ENCODE data around the gene PDLIM7.
A peak's percentile ranks its signal among the peaks of the same experiment; 100 is the strongest.

PDLIM7 gene

DNA sequence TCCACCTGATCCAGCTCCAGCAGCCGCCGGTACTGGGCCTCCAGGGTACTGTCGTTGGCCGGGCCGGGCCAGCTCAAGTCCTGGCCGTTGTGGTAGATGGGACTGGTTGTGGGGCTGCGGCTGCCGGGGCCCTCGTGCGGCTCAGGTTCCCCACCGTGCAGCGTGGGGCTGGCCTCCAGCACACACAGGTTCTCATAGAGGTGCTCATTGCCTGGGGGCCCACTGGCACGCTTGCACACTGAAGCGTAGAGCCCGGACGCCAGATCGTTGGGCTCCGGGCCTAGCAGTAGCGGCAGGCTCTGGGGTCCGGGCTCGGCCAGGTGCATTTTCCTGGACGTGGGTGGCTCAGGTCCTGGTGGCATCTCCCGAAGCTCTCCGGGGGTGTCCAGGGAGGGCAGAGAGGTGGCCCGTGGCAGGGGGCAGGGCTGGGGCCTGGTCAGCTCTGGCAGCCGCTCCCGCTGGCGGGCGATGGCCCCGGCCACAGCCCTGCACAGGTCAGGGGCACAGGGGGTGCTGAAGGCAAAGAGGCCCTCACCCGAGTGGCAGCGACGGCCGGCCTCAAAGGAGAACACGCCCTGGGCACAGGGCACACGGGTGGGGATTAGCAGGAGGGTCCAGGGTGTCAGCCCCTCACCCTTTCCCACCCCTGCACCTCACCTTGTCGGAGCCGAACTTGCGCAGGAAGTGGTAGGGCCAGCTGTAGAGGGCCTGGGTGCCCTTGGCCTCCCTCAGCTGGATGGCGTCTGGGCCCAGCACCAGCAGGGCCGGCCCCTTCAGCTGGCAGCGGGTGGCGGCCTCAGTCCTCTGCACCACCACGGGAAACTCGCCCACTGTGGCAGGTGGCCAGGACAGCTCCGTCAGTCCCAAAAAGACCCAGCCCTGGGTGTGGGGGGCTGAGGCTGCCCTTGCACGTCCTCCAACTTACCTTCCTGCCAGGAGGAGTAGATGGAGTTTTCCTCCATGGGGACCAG lies 7.0 kb upstream of the PDLIM7 start:
- no peak for DNase-seq

DNA sequence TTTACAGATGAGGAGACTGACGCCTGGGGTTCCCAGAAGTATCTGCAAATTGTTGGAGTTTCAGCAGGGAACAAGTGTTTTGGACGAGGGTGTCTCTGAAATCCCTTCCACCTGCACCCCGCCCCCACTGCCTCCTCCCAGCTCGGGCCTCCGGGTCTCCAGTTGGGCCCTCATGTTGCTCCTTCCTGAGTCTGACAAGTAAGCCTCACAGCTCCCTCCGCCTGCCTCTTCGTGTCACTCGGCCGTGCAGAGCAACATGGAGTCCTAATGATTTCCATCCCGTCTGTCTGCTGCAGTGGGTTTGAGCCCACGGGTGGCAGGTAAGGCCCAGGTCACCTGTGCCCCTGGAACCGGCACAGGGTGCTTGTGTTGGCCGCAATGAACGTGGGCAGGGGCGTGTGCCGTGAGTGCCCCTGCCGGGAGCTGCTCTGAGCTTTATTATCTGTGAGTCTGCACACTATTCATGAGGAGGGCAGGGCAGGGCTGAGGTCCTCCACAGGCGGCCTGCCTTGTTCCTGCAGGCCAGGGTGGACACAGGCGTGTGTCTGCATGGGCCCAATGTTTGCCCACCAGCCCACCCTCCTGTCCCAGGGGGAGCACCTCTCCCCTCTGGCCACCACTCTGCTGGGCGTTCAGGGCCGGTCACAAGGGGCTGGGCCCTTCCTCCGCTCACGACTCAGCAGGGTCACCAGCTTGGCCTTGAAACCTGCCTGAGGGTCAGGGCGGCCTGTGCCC lies 6.1 kb upstream of the PDLIM7 start:
- DNase-seq: no peak

DNA sequence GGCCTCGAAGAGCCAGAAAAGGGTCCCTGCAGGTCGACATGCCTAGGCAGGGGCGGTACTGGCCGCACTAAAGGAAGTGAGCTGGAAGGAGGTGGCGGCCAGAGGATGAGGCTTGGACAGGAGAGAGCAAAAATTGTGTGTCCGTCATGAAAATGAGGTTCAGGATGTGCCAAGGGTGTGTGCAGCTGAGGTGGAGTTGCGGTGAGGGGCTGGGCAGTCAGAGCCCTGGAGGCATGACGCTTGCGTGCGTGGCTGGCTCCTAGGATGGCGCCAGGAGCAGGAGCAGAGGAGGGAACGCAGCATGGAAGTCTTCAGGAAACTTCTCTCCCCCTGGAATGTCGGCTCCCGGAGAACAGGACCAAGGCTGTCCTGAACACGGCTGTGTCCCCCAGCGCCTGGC lies 5.5 kb upstream of the PDLIM7 start:
- DNase-seq: no peak

DNA sequence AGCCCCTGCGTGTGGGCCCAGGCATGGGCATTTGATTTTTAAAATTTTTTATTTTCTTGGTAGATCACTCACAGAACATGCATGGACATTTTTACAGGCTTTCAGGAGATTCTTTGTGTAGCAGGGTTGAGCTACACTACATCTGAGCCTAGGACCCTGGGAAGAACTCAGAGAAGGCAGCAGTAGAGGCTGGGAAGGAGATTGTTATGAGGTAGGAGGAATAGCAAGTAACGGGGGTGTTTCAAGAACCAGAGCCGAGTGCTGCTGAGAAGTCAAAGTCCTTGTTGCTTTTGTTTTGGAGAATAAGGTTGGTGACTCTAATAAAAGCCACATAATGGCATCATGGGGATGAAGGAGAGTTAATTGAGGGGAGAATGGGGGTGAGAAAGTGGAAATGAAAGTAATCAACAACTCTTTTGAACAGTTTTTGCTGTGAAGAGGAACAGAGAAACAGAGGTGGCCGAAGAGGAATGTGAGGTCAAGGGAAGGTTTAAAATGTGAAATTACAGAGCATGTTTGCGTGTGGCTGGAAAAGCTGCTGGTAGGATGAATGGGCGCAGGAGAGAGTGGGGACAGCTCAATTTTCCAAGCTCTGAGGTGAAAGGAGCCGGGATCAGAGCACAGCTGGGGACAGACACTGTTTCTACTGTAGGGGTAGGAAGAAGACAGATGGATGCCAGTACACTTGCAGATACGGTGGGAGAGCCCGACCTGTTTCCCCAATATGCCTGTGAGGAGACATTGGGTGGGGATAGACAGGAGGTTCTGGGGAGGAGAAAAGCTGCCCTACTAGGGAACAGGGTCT lies 4.7 kb upstream of the PDLIM7 start:
- DNase-seq: no peak

DNA sequence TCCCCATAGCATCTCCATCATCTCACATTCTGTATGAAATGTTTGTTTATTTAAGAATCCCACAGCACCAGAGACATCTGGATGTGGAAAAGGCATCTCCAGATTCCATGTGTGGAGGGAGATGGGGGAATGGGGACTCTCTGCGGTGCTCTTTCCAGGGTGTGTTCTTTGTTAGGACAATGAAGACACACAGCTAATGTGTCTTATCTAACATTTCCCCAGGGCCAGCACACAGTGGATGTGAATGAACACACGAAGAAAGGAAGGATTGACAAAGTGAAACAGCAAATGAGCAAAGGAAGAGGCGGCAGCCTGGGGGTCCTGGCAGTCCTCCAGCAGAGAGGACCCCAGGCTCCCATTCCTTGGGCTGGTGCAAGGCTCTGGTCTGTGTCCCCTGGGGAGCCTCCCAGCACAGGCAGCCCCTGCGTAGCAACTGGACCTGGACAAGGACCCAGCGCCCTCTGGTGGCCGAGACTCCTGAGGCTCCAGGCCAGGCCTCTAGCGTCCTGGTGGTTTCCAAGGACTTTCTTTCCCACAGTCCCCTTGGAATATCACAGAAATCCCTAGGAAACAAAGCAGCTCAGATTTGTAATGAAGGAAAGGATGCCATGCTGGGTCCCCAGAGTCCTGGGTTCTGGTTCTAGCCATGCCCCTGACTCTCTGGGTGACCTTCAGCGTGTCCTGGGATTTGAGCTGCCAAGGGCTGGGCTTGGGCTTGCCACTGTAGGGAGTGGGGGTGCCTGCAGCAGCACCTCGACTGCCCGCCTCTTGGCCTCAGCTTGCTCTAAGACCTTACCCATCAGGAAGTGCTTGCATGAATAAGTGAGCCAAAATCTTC lies 3.5 kb upstream of the PDLIM7 start:
- DNase-seq: peak; percentile 92

DNA sequence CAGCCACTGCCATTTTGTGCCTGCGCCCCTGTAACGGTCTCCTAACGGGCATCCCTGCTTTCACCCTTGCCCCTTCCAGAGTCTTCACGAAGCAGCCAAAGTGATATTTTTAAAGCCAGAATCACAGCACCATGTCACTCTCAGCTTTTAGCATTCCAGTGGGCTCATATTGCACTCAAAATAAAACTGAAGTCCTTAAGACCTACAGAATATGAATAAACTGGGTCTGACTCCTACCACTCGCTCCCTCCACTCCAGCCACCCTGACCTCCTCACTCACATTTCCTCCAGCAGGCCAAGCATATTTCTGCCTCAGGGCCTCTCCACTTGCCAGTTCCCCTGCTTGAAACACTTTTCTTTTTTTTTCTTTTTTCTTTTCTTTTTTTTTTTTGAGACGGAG lies 2.4 kb upstream of the PDLIM7 start:
- DNase-seq: no peak

DNA sequence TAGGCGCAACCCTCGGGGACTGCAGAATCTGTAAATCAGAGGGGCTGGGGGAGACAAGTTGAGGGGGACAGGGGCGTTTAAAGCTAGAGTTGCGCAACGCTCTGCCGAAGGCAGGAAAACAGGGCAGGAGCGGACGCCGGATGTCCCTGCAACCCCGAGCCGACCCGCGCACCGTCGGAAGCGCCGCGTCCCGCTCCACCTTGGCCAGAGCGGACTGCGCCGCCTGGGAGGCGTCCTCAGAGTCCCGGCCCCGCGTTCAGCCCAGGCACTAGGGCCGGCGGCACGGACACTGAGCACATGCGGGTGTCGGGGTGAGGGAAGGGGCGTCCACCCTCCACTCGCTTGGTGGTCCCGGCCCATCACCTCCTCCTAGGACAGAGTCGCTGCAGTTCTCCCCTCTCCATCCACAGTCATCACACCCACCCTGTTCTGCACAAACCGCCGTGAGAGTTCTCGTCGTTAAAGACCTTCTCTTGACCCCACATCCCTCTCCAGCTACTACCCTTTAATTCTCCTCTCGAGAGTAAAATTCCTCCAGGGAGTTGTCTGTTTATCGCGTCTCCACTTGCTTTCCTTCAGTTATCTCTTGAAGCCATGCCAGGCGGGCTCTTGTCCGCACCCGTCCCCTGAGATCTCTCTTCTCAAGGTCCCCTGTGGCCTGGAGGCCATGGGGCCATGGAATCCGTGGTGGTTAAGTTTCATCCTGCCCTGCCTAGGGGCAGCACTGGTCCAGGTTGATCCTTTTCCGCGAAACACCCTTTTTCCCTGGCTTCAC lies 796 bp upstream of the PDLIM7 start:
- DNase-seq: no peak

DNA sequence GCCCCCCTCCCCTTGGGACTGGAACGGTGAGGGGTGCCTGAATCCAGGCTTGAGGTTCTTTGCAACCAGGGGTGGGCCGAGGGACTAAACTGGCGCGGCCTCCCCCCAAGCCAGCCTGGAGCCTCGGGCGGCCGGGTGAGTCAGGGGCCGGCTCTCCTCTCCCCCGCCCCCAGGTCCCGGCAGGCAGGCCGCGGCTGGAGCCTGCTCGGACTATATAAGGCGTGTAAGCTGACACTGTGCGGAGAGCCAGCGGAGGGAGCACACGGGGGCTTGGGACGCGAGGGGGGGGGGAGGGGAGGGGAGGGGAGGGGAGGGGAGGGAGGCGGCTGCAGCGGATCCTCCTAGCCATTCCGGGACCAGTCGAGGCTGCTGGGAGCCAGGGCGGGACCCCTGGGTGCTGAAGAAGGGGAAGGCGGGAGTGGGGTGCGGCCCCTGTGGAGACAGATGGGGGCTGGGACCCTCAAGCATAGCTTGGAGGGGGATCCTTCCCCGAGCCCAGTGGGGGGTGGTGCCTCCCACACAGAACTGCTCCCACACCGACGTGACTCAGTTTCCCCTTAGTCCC lies 595 bp downstream of the PDLIM7 start:
- DNase-seq: no peak

DNA sequence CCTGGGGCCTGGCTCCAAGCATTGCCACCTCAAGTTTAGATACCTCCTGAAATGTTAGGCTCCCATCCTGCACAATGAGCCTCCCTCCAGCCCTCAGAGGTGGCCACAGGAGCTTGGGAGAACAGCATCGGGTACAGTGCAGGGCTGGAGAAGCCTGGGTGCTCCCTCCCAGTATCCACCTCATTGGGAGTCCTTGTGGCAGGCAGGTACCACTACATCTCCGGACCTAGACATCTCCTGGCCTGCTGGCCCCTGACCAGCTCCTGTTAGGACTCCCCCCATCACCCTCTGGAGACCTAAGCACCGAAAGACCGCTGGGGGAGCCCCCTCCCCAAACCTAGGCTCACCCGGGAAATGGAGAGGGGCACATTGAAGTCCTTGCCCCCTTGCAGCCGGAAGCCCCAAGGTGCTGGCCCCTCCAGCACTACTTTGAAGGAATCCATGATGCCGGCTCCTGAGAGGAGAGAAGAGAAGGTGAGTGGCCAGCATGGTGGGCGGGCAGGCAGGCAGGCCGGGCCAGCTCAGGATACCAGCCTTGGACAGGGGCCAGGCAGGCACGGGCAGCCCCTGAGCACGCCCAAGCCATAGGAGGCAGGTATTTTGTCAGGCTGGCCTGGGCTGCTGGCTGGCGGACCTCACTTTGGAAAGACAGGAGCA lies 1.2 kb downstream of the PDLIM7 start:
- DNase-seq: no peak

DNA sequence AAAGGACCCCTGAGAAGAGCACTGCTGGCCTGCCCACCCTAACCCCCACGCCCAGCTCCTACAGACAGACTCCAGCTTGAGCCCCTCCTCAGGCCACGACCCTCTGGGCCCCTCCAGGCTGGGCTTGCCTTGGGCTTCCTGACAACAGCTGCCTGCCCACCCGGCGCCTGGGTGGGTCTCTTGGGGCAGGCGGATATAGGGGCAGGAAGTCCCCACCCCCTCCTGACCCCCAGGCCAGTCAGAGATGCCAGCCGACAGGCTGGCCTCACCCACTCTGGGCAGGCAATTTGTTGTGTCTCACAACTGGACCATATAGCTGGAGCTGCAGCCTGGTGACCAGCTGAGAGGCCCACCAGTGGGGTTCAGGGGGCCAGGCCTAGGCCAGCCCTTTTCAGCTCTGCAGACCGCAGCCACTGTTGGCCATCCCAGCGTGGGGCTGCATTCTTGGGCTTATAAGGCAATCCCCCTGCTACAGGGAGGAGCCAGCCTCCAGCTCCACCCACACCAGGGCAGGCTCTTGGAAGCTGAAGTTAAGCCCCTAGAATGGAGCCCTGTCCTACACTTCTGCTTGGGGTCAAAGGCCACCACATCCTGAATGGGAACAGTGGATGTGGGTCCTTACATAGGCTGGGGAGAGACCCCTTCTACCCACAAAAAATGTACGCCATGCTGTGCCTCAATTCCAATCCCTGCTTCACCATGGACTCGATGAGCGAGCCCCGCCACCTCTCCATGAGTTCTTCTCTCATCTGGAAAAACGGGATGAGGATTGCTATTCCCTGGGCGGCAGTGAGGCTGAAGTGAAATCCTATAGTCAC lies 2.0 kb downstream of the PDLIM7 start:
- no peak for DNase-seq

DNA sequence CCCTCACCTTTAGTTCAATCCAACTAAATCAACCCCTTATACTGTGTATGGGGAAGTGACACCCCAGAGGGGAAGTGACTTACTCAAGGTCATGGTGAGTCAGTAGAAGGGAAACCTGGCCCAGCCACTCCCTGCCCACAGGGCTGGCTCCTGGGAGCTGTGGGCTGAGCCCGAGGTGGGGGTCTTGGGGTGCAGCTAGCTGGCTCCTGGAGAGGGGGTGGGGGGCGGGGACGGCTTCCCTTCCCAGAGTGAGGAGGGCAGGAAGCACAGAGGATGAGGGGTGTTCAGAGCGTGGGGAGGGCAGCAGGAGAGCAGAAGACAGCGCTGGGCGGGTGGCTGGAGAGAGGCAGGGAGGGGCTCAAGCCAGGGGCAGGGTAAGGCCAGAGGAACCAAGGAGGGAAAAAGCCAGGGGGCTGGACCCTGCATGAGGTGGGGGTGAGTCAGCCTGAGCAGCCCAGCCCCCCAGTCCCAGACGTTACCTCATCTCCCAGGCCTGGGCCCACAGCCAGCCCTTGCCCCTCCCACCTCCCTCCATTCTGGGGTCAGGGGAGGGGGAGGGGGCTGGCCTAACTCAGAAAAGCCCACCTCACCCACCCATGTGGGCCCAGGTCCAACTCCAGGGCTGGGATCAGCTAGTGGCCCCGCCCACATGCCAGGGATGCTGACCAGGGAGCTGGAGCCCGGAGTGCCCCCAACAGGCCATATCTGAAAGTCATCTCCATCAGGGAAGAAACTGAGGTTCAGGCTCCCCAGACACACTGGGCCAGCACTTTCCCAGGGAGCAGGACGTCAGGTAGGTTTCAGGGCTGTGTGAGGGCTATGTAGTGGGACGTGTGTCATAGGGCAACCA lies 2.8 kb downstream of the PDLIM7 start:
- DNase-seq: no peak

DNA sequence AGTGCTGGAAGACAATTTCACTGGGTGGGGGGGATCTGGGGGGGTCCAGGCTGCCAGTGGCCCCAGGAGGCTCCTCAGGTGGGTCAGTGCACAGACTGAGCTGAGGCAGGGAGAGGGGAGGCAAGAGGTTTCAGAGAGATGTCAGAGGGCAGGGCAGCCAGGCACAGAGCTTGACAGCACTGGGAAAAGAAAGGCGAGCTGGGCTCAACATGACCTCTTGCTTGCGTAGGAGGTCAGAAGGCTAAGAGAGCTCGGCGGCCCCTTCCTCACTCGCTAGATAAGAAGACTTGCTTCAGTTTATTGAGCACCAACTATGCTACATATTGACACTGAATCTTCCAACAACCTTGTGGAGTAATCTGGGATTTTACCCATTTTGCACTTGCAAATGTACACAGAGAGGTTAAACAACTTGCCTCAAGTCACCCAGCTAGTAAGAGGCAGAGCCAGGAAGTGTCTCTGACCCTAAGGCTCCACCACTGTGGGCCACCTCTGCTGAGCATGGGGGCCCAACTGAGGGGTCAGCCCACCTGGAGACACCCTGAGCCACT lies 3.5 kb downstream of the PDLIM7 start:
- DNase-seq: no peak

DNA sequence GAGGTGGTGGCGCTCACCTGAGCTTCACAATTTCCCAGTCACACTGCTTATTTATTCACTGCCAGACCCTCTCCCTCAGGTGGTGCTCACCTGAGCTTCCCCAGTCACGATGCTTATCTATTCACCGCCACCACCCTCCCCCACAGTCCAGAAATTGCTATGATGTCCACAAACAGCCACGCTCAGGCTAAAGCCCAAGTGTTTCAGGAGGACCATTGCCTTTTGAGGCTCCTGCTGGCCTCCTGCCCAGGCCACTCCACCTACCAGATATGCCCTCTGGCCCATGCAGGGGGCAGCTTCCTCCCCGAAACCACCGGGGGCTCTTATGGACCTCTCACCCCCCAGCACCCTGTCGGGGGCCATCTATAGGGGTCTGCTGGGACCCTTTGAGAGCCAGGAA lies 4.6 kb downstream of the PDLIM7 start:
- DNase-seq: no peak

DNA sequence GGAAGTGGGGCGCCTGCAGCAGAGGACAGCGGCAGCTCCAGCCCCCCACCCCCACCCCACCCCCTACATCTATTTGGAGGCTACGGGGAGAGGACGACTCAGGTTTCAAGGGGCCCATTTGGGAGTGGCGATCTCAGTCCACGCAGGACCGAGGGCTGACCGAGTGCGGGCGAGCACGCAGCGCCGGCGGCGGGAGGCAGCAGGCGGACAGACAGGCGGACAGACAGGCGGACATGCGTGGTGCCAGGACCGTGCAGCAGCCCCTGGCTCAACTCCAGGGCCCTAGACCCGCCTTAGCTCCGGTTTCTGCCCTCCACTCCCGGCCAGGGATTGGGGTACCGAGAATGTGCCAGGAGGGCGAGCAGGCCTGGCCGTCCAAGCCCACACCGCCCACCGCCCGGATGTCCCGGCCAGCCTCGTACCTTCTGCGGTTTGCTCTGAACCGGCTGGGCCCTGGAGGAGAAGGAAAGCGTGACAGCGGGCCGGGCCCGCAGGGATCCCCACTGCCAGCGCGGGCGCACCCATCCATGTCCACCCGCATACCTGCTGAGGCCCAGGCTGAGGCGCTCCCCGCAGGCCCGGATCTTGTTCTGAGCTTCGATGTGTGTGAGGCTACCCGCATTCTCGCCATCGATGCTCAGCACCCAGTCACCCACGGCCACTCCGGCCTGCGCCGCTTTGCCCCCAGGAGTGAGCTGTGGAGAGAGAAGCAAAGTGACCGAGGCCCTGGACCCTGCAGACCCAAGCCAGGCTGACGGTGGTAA lies 5.2 kb downstream of the PDLIM7 start:
- DNase-seq: no peak

DNA sequence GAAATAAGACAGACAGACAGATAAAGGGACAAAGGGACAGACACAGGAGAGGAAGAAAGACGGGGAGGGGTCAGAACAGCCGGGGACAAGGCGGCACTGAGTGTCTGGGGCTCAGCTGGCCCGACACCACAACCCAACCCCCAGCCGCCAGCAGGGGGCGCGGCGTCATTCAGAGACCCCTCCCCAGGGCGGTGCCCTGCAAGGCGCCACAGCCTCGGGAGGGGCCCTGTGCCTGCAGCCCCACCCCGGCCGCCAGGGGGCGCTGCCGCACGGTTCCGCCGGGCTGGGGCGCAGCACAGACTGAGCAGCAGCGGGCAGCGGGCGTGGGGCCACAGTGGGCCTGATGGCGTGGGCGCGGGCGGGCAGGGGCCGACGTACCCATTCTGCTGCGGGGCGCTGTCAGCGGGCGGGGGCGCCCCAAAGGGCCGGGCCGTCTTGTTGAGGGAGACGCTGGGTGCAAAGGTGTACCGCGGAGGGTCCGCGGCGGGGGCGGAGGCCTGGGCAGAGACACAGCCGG lies 5.9 kb downstream of the PDLIM7 start:
- DNase-seq: no peak

DNA sequence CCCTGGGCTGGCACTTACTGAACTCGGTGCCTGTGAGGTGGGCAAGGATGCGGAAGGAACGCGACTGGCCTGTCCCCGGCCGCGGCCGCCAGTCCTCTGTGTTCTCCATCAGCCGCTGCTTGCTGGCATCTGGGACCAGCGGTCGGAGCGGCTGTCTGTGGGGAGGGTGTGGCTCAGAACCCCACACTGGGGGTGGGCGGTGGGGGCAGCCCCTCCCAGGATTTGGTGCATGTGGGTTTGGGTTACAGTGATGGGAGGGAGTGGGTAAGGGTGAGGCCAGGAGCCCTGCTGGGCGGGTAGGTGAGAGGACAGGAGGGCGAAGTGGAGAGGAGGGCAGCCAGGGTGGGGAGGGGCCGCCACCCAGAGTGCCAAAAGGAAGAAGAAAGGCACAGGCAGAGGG lies 6.4 kb downstream of the PDLIM7 start:
- DNase-seq: no peak

DNA sequence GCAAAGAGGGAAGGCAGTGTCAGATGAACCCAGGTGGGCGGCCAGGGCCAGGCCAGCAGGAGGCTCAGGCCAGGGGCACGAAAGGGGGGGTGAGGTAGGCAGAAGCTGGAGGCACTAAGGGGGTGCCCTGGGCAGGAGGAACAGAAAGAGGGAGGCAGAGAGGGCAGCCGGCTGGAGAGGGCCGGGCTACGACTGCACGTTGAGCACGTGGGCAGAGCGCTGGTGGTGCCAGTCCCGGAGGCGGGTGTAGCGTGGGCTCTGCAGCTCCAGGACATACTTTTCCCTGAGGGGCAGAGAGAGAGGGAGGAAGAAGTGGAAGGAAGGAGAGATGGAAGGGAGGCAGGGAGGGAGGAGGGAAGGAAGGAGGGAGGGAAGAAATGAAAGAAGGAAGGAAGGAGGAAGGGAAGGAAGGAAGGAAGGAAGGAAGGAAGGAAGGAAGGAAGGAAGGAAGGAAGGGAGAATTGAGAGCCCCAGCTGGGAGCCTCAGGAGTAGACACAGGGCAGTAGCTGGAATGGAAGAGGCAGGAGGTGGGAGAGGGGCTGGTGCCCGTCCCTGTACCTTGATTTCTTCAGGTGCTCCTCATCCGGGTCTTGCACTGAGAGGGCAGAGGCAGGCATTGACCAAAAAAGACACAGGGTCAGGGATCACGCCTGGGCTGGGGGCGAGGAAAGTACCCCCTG lies 7.0 kb downstream of the PDLIM7 start:
- DNase-seq: no peak

Data from T-helper 9 cell (primary cell).